PC-3 (cell line): ENCODE results near the gene CAMK4.

ENCODE experiments used
- CTCF ChIP-seq: fragments of 300-600 bp; sonication (generic); conservative IDR thresholded peaks from 2 replicates; pipeline ENCODE4 v1.5.1; 2017; ENCODE audit warnings: antibody characterized with exemption, low read depth, mild to moderate bottlenecking, low read length
- EZH2 ChIP-seq: fragments of 300-600 bp; sonication (generic); IDR thresholded peaks from one replicate; pipeline ENCODE4 v1.6.1; 2017; ENCODE audit warnings: antibody characterized with exemption, mild to moderate bottlenecking, low read length; ENCODE audit not compliant: unreplicated experiment

DNA sequence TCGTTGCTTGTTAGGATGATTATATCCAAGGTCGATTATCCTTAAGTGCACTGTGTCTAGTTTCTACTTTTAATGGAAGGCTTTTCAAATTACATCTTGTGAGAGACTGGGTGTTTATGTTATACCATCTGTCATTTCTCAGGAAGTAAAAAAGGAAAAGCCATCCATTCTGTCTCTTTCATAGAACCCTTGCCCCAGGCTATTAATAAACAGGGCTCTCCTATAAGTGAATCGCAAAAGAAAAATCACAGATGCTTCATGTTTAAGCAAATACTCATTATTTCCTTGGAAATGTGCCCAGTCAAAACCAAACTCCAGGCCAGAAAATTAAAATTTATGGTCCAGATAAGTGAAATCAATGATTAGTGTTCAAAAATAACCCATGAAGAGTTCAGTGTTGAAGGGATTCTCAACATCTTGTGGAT is 230.0 kb downstream of the CAMK4 start:
- no peak for TF ChIP-seq CTCF
- TF ChIP-seq EZH2: no peak
